MM.1S (cell line): ENCODE data around the gene SH3GL2.

Experiments used
- DNase-seq: peaks from one replicate; pipeline ENCODE4 v3.0.0-alpha.2; 2015
- H2AFZ ChIP-seq: fragments of 300-600 bp; sonication (generic); 2 replicates; pipeline ENCODE4 v1.6.0; 2016; ENCODE audit warnings: antibody characterized with exemption, low read length
- H3F3A ChIP-seq: fragments of 300-600 bp; sonication (generic); 2 replicates; pipeline ENCODE4 v1.6.1; 2016; ENCODE audit warnings: mild to moderate bottlenecking, antibody characterized with exemption, low read length, moderate library complexity, mixed read lengths; ENCODE audit not compliant: insufficient read depth
- H3K27ac ChIP-seq: fragments of 300-600 bp; sonication (generic); 2 replicates; pipeline ENCODE4 v1.5.1; 2016; ENCODE audit warnings: mild to moderate bottlenecking, low read length
- H3K27me3 ChIP-seq: fragments of 300-600 bp; sonication (generic); replicated peaks from 2 replicates; pipeline ENCODE4 v1.6.0; 2016; ENCODE audit warnings: low read length; ENCODE audit not compliant: insufficient read depth
- H3K36me3 ChIP-seq: fragments of 300-600 bp; sonication (generic); replicated peaks from 2 replicates; pipeline ENCODE4 v1.6.1; 2016; ENCODE audit warnings: mild to moderate bottlenecking, low read length, mixed read lengths; ENCODE audit not compliant: insufficient read depth
- H3K4me1 ChIP-seq: fragments of 300-600 bp; sonication (generic); 2 replicates; pipeline ENCODE4 v1.6.1; 2016; ENCODE audit warnings: low read length, mixed read lengths
- H3K4me2 ChIP-seq: fragments of 300-600 bp; sonication (generic); 2 replicates; pipeline ENCODE4 v1.6.0; 2016; ENCODE audit warnings: low read depth, low read length
- H3K4me3 ChIP-seq: fragments of 300-600 bp; sonication (generic); 2 replicates; pipeline ENCODE4 v1.5.1; 2016; ENCODE audit warnings: low read length, mixed read lengths
- H3K79me2 ChIP-seq: fragments of 300-600 bp; sonication (generic); 2 replicates; pipeline ENCODE4 v1.6.1; 2016; ENCODE audit warnings: mixed run types, low read length, mixed read lengths
- H3K9ac ChIP-seq: fragments of 300-600 bp; sonication (generic); 2 replicates; pipeline ENCODE4 v1.6.1; 2016; ENCODE audit warnings: low read length, mixed read lengths
- H3K9me2 ChIP-seq: fragments of 300-600 bp; sonication (generic); replicated peaks from 2 replicates; pipeline ENCODE4 v1.6.1; 2016; ENCODE audit warnings: mild to moderate bottlenecking, low read length, mixed read lengths; ENCODE audit not compliant: insufficient read depth
- H3K9me3 ChIP-seq: fragments of 300-600 bp; sonication (generic); replicated peaks from 2 replicates; pipeline ENCODE4 v1.6.1; 2016; ENCODE audit warnings: mild to moderate bottlenecking, low read length, mixed read lengths; ENCODE audit not compliant: insufficient read depth
- H4K20me1 ChIP-seq: fragments of 300-600 bp; sonication (generic); 2 replicates; pipeline ENCODE4 v1.6.1; 2016; ENCODE audit warnings: mild to moderate bottlenecking, low read length, moderate library complexity, mixed read lengths; ENCODE audit not compliant: insufficient read depth
- CTCF ChIP-seq: fragments of 300-600 bp; sonication (generic); IDR thresholded peaks from 2 replicates; pipeline ENCODE4 v1.5.1; 2016; ENCODE audit warnings: antibody characterized with exemption, low read length, mixed read lengths
- EZH2 ChIP-seq: fragments of 300-600 bp; sonication (generic); optimal IDR thresholded peaks from 2 replicates; pipeline ENCODE3; 2017; ENCODE audit warnings: low read depth, mild to moderate bottlenecking, antibody characterized with exemption, low read length, mixed read lengths
- EZH2phosphoT487 ChIP-seq: fragments of 300-600 bp; sonication (generic); IDR thresholded peaks from 2 replicates; pipeline ENCODE4 v1.6.1; 2018; ENCODE audit warnings: antibody characterized with exemption, low read length

Gene SH3GL2

GRCh38 chr9:17556255-17556654 is 22.6 kb upstream of the SH3GL2 start:
- Histone ChIP-seq H3K9me3 (no peaks in the 10 kb centered on the region), H3K27ac (no peak overlapping the region), H3K9me2 (no peaks in the 10 kb centered on the region), H3K4me3 (no peak overlapping the region), H3K27me3 (no peaks in the 10 kb centered on the region), H3K4me2 (no peak overlapping the region), H3K79me2 (no peaks in the 10 kb centered on the region), H3F3A (no peaks in the 10 kb centered on the region), H4K20me1 (no peaks in the 10 kb centered on the region), H2AFZ (no peak overlapping the region), H3K36me3 (no peaks in the 10 kb centered on the region), H3K4me1 (no peaks in the 10 kb centered on the region), H3K9ac (no peak overlapping the region)
- TF ChIP-seq EZH2 = no peak
- TF ChIP-seq CTCF = no peak
- TF ChIP-seq EZH2phosphoT487 = no peak
- no peak for DNase-seq

- H3K27ac ChIP-seq = no peak overlapping the region
- no peaks in the 10 kb centered on the region for H4K20me1 ChIP-seq
- H3K9me2 ChIP-seq = no peaks in the 10 kb centered on the region
- H3K36me3 ChIP-seq = no peaks in the 10 kb centered on the region
- TF ChIP-seq EZH2phosphoT487 (no peak), CTCF (no peak), EZH2 (no peak)
- H3K79me2 ChIP-seq = no peaks in the 10 kb centered on the region
- no peaks in the 10 kb centered on the region for H3K27me3 ChIP-seq
- no peak overlapping the region for H3K4me3 ChIP-seq
- H2AFZ ChIP-seq = no peak overlapping the region
- DNase-seq = no peak
- no peak overlapping the region for H3K4me2 ChIP-seq
- H3K4me1 ChIP-seq = no peaks in the 10 kb centered on the region
- H3K9me3 ChIP-seq = no peaks in the 10 kb centered on the region
- no peak overlapping the region for H3K9ac ChIP-seq
- no peaks in the 10 kb centered on the region for H3F3A ChIP-seq
These were observed 21.9 kb upstream of the SH3GL2 start for GRCh38 chr9:17556935-17557334.

- Histone ChIP-seq H3K36me3 (no peaks in the 10 kb centered on the region), H3F3A (no peaks in the 10 kb centered on the region), H3K9me2 (no peaks in the 10 kb centered on the region), H3K4me1 (no peaks in the 10 kb centered on the region), H2AFZ (no peak overlapping the region), H3K4me3 (no peak overlapping the region), H3K9ac (no peak overlapping the region), H3K79me2 (no peaks in the 10 kb centered on the region), H3K4me2 (no peak overlapping the region), H3K9me3 (no peaks in the 10 kb centered on the region), H3K27me3 (no peaks in the 10 kb centered on the region), H4K20me1 (no peaks in the 10 kb centered on the region), H3K27ac (no peak overlapping the region)
- TF ChIP-seq CTCF (no peak), EZH2 (no peak), EZH2phosphoT487 (no peak)
- DNase-seq = no peak
These were observed 7.0 kb upstream of the SH3GL2 start for GRCh38 chr9:17571825-17572224.
